ENCODE results near the gene RINL.
A peak's percentile ranks its signal among the peaks of the same experiment; 100 is the strongest.

The RINL gene

DNA sequence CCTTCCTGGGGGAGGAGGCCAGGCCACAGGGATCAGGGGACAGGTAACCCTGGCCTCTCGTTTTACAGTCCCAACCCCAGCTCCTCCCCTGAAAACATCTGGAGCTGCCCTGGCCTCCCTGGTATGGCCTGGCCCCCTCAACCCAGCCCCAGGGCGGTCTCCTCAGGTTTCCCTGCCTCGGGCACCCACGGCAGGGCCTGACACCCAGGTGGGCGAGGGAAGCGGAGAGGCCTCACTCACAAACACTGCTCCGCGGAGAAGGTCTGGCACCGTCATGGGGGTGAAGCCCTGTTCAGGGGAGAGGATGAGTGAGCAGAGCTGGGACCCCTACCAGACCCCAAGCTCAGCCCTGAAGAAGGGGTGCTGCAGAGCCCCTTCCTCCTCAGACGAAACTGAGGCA, 40.5 kb upstream of the RINL start:
- H3K4me3 ChIP-seq (ENCODE audit: low read length): no peak overlapping the region
- no peak for DNase-seq (ENCODE audit: low read depth)
- TF ChIP-seq, protein P1, sequence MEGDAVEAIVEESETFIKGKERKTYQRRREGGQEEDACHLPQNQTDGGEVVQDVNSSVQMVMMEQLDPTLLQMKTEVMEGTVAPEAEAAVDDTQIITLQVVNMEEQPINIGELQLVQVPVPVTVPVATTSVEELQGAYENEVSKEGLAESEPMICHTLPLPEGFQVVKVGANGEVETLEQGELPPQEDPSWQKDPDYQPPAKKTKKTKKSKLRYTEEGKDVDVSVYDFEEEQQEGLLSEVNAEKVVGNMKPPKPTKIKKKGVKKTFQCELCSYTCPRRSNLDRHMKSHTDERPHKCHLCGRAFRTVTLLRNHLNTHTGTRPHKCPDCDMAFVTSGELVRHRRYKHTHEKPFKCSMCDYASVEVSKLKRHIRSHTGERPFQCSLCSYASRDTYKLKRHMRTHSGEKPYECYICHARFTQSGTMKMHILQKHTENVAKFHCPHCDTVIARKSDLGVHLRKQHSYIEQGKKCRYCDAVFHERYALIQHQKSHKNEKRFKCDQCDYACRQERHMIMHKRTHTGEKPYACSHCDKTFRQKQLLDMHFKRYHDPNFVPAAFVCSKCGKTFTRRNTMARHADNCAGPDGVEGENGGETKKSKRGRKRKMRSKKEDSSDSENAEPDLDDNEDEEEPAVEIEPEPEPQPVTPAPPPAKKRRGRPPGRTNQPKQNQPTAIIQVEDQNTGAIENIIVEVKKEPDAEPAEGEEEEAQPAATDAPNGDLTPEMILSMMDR (conservative IDR thresholded peaks at IDR 0.05; ENCODE audit: low read depth, low read length): no peak

DNA sequence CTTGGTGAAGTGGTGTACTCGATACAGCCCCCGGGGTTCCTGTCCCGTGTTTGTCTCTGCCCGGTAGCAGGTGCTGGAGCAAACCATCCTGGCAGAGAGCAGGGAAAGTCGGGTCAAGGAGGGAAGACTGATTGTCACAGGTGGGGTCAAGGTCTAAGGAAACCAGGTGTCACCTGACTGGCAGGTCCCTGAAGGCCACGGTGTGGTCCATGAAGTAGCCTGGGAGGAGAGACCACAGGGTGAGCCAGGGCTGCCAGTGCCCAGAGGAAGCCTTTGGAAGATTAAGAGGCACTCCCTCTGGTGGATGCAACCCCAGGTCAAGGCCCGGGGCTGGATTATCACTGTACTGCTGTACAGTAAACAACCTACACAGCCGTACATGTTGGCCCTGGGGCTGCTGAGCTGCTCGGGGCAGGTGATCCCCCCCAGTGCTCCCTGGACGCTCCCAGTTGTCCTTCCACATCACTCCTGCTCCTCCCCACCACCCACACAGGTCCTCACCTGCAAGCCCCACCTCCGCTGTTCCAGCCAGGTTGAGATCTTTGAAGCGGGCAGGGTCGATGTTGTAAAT, 39.9 kb upstream of the RINL start:
- H3K4me3 ChIP-seq (ENCODE audit: low read length): no peak overlapping the region
- TF ChIP-seq, protein P1 (conservative IDR thresholded peaks at IDR 0.05; ENCODE audit: low read depth, low read length): peak; percentile 52
- no peak for DNase-seq (ENCODE audit: low read depth)

DNA sequence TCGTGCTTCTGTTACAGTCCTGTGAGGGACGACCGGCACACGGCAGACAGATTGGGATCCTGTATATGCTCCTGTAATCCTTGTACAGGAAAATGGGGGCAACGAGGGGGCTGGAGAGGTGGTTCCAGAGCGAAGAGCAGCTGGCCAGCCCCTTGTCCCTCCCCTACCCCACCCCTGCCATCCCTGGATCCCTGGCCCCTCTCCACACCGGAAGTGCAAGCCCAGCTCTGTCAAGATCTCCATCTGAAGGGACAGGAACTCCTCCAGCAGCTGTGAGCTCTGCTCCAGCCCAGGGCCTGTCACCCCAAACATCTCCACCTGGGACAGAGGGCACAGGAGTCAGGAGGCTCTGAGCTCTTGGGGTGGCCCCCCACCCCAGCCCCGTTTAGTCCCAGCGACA, 39.4 kb upstream of the RINL start:
- TF ChIP-seq, protein P1 (conservative IDR thresholded peaks at IDR 0.05; ENCODE audit: low read depth, low read length): no peak
- DNase-seq (ENCODE audit: low read depth): no peak
- H3K4me3 ChIP-seq (ENCODE audit: low read length): no peak overlapping the region

DNA sequence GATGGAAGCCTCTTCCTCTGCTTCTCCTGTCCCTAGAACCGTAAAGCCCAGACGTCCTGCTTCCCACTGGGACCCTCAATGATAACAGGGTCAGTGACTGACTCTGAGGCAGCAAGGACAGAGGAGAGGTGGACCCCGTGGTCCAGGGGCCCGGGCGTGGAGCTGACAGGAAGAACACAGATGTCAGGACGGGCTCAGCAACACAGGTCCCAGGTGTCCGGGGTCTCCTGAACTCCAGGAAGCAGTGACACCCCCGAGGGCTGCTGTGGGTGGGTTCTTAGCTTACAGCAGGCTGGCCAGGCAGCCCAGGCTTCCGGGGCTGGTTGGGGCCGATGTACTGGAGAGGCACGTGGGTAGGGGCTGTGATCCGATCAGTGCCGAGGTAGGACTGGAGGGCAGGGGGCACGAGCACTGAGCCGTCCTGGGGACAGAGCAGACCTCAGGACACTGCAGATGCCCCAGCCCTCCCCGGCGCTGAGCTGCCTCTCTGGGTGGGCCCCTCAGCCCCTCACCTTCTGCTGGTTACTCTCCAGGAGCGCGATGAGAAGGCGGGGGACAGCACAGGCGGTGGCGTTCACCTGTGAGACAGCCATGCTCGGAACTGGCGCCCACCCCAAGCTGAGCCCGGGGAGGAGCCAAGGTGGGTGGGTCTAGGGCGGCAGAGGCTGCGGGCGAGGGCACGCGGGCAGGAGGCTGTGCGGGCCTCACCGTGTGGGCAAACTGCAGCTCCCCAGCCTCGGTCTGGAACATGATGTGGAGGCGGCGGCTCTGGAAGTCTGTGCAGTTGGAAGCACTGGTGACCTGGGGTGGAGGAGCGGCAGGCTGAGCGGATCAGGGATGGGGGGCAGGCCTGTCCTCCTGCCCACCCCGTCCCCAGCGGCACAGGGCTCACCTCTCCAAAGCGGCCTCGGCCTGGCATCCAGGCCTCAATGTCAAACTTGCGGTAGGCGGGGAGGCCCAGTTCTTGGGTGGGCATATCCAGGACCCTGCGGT, 37.5 kb upstream of the RINL start:
- H3K4me3 ChIP-seq (ENCODE audit: low read length): no peak overlapping the region
- TF ChIP-seq, protein P1 (conservative IDR thresholded peaks at IDR 0.05; ENCODE audit: low read depth, low read length): no peak
- DNase-seq (ENCODE audit: low read depth): no peak

DNA sequence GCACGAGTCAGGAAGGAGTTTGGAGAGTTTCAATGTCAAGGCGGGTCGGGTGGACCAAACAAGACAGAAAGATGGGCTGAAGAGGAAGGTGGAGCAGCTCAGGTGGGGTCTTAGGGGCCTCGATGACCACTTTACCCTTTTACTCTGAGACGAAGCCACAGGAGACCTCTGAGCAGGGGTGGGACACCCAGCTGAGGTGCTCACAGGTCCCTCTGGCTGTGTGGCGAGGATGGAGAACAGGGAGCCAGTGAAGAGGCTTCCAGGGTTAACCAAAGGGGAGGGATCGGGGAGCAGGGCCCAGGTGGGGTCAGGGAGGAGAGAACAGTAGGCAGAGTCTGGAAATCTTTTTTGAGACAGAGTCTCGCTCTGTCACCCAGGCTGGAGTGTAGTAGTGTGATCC, 35.9 kb upstream of the RINL start:
- TF ChIP-seq, protein P1 (conservative IDR thresholded peaks at IDR 0.05; ENCODE audit: low read depth, low read length): no peak
- no peak overlapping the region for H3K4me3 ChIP-seq (ENCODE audit: low read length)
- no peak for DNase-seq (ENCODE audit: low read depth)

DNA sequence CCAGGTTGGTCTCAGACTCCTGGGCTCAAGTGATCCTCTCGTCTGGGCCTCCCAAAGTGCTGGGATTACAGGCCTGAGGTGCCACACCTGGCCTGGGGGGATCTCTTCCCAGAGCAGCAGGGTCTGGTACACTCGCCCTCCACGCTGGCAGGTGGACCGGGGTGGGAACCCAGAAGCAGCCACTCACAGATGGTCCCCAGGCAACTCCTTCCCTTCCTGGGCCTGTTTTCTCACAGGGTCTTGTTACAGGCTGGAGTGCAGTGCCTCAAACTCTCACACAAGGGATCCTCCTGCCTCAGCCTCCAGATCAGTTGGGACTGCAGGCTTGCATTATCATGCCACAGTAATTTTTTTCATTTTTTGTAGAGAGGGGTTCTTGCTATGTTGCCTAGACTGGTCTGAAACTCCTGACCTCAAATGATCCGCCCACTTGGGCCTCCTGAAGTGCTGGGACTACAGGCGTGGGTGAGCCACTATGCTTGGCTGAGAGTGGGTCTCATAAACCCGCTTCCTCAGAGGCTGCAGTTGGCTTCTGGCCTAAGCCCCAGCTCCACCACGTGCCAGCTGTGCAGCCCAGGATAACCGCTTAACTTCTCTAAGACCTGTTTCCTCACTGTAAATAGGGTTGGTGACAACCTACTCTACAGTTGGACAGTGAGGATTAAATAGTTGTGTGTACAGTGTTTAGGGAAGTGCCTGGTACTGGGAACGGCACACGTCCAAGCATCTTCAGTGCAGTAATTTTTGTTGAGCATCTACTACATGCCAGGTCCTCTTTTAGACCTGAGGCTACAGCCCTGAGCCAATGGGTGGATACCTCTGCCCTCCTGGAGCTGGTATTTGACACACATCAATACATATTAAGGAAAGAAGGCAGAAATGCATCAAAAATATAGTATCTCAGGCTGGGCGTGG, 34.8 kb upstream of the RINL start:
- TF ChIP-seq, protein P1 (conservative IDR thresholded peaks at IDR 0.05; ENCODE audit: low read depth, low read length): no peak
- DNase-seq (ENCODE audit: low read depth): no peak
- H3K4me3 ChIP-seq (ENCODE audit: low read length): no peak overlapping the region
